H1 (cell line): Measurements from ENCODE around the gene LRRC46. TPM values are rescaled to one million over a fixed set of nuclear protein-coding genes. Genes with fewer than 3 reads are reported as not detected.

Experiments used
- CTCF ChIA-PET: fragments of 300-600 bp; sonication (Branson Sonifier 250); formaldehyde crosslinking; loops from one replicate; lab custom pipeline; 2021; ENCODE audit not compliant: partially characterized antibody; lab: Charles Lee
- POLR2A ChIA-PET: fragments of 300-600 bp; sonication (Branson Sonifier 250); formaldehyde crosslinking; loops from one replicate; lab custom pipeline; 2021; ENCODE audit warnings: inconsistent platforms; ENCODE audit not compliant: partially characterized antibody; lab: Charles Lee
- DNase-seq, 2 experiments: peaks; one replicate each; pipeline versions ENCODE4 v3.0.0 to v3.0.0-alpha.2; 2010 to 2022; ENCODE audit warnings: low spot score in 2 of 2, low read depth in 1 of 2, mixed read lengths in 1 of 2
- FAIRE-seq: peaks from 2 replicates; lab custom pipeline; 2011; peaks lifted over from hg19 to GRCh38; lab: Jason Lieb, UNC
- H2AFZ ChIP-seq: 2 replicates; pipeline ENCODE4 v1.8.1; 2012; ENCODE audit warnings: low read length, inconsistent platforms
- H2AK5ac ChIP-seq: 2 replicates; pipeline ENCODE4 v1.6.1; 2013; ENCODE audit warnings: low read depth, low read length
- H2BK120ac ChIP-seq: replicated peaks from 2 replicates; pipeline ENCODE3; 2013; ENCODE audit warnings: low read depth, low read length, inconsistent platforms
- H2BK12ac ChIP-seq: 2 replicates; pipeline ENCODE4 v1.6.1; 2013; ENCODE audit warnings: low read depth, low read length
- H2BK15ac ChIP-seq: 2 replicates; pipeline ENCODE4 v1.6.1; 2013; ENCODE audit warnings: low read length
- H2BK20ac ChIP-seq: 2 replicates; pipeline ENCODE4 v1.6.1; 2013; ENCODE audit warnings: low read length
- H2BK5ac ChIP-seq: 2 replicates; pipeline ENCODE4 v1.6.1; 2013; ENCODE audit warnings: low read depth, low read length
- H3K14ac ChIP-seq: 2 replicates; pipeline ENCODE4 v1.6.1; 2013; ENCODE audit warnings: inconsistent platforms; ENCODE audit not compliant: insufficient read length
- H3K18ac ChIP-seq: 2 replicates; pipeline ENCODE4 v1.6.1; 2013; ENCODE audit warnings: low read length; ENCODE audit errors: extremely low read depth
- H3K23ac ChIP-seq: 2 replicates; pipeline ENCODE4 v1.6.1; 2013; ENCODE audit warnings: inconsistent platforms; ENCODE audit not compliant: insufficient read length
- H3K23me2 ChIP-seq: 2 replicates; pipeline ENCODE4 v1.6.1; 2013; ENCODE audit warnings: low read depth, low read length
- H3K27ac ChIP-seq: 2 replicates; pipeline ENCODE4 v1.6.1; 2011; ENCODE audit warnings: low read depth, low read length, inconsistent platforms
- H3K27me3 ChIP-seq, 4 experiments: replicated peaks in 1 of 4; 1 replicate in 1 of 4; 2 replicates in 3 of 4; pipeline versions ENCODE4 v1.6.1 to v1.8.1; 2011 to 2013; ENCODE audit warnings: low read length in 3 of 4, mild to moderate bottlenecking in 3 of 4, inconsistent platforms in 2 of 4, mixed read lengths in 2 of 4, moderate library complexity in 1 of 4; ENCODE audit not compliant: control insufficient read depth in 3 of 4, insufficient read depth in 3 of 4; ENCODE audit errors: extremely low read depth in 1 of 4
- H3K36me3 ChIP-seq, 4 experiments: 2 replicates each; pipeline versions ENCODE4 v1.6.1 to v1.8.1; 2011 to 2013; ENCODE audit warnings: mild to moderate bottlenecking in 4 of 4, low read length in 3 of 4, moderate library complexity in 2 of 4, control low read depth in 1 of 4, inconsistent platforms in 1 of 4; ENCODE audit not compliant: insufficient read depth in 4 of 4, control insufficient read depth in 2 of 4
- H3K4ac ChIP-seq: replicated peaks from 2 replicates; pipeline ENCODE3; 2013; ENCODE audit warnings: low read length, low read depth, mixed read lengths, inconsistent platforms; ENCODE audit not compliant: insufficient read length
- H3K4me1 ChIP-seq, 4 experiments: replicated peaks in 1 of 4; 1 replicate in 1 of 4; 2 replicates in 3 of 4; pipeline versions ENCODE4 v1.6.1 to v1.8.1; 2011 to 2013; ENCODE audit warnings: low read length in 3 of 4, inconsistent platforms in 2 of 4, mixed read lengths in 1 of 4; ENCODE audit not compliant: insufficient read depth in 4 of 4, control insufficient read depth in 3 of 4
- H3K4me2 ChIP-seq, 2 experiments: 2 replicates each; pipeline versions ENCODE4 v1.6.1 to v1.8.1; 2011 to 2013; ENCODE audit warnings: low read depth in 2 of 2, low read length in 2 of 2, control low read depth in 1 of 2, inconsistent platforms in 1 of 2, mild to moderate bottlenecking in 1 of 2; ENCODE audit not compliant: insufficient read depth in 1 of 2
- H3K4me3 ChIP-seq, 4 experiments: fragments of 200-600, 300-600 bp in 1 of 4; sonication (generic), shearing (Covaris generic), sonication (Bioruptor Twin) in 1 of 4; 2 replicates each; pipeline versions ENCODE4 v1.5.1 to v1.8.1; 2011 to 2016; ENCODE audit warnings: low read length in 4 of 4, low read depth in 3 of 4, control low read depth in 2 of 4, inconsistent platforms in 2 of 4, mild to moderate bottlenecking in 2 of 4, mixed read lengths in 1 of 4, moderate library complexity in 1 of 4; ENCODE audit not compliant: insufficient read depth in 2 of 4; ENCODE audit errors: extremely low read depth in 1 of 4
- H3K56ac ChIP-seq: replicated peaks from 2 replicates; pipeline ENCODE3; 2013; ENCODE audit warnings: low read depth, mild to moderate bottlenecking, mixed read lengths, low read length, inconsistent platforms; ENCODE audit not compliant: insufficient read length
- H3K79me1 ChIP-seq: 2 replicates; pipeline ENCODE4 v1.6.1; 2013; ENCODE audit warnings: low read depth, low read length, control low read depth
- H3K79me2 ChIP-seq, 2 experiments: 2 replicates each; pipeline versions ENCODE4 v1.6.1 to v1.8.1; 2012 to 2013; ENCODE audit warnings: low read length in 2 of 2, mild to moderate bottlenecking in 2 of 2, inconsistent platforms in 1 of 2; ENCODE audit not compliant: insufficient read depth in 2 of 2, control insufficient read depth in 1 of 2
- H3K9ac ChIP-seq, 4 experiments: replicated peaks in 1 of 4; 1 replicate in 1 of 4; 2 replicates in 3 of 4; pipeline versions ENCODE4 v1.6.1 to v1.8.1; 2011 to 2013; ENCODE audit warnings: low read depth in 3 of 4, low read length in 3 of 4, control low read depth in 2 of 4, mild to moderate bottlenecking in 2 of 4, moderate library complexity in 2 of 4, inconsistent platforms in 1 of 4; ENCODE audit errors: extremely low read depth in 1 of 4
- H3K9me3 ChIP-seq, 2 experiments: 2 replicates each; pipeline versions ENCODE4 v1.6.1 to v1.8.1; 2012 to 2013; ENCODE audit warnings: mild to moderate bottlenecking in 2 of 2, moderate library complexity in 2 of 2, control low read depth in 1 of 2, inconsistent platforms in 1 of 2, low read depth in 1 of 2, low read length in 1 of 2, mixed read lengths in 1 of 2; ENCODE audit not compliant: insufficient read depth in 2 of 2
- H4K20me1 ChIP-seq, 2 experiments: replicated peaks in 1 of 2; 2 replicates each; pipeline versions ENCODE3 to v1.8.1; 2011 to 2013; ENCODE audit warnings: inconsistent platforms in 2 of 2, low read length in 2 of 2, mild to moderate bottlenecking in 1 of 2; ENCODE audit not compliant: insufficient read depth in 2 of 2, control insufficient read depth in 1 of 2
- H4K5ac ChIP-seq: 2 replicates; pipeline ENCODE4 v1.6.1; 2013; ENCODE audit warnings: low read length, low read depth, mixed read lengths, inconsistent platforms; ENCODE audit not compliant: insufficient read length
- H4K8ac ChIP-seq: 2 replicates; pipeline ENCODE4 v1.8.0; 2013; ENCODE audit warnings: mild to moderate bottlenecking, moderate library complexity, low read length, inconsistent platforms; ENCODE audit not compliant: insufficient read depth; ENCODE audit errors: extremely low read depth
- H4K91ac ChIP-seq: replicated peaks from 2 replicates; pipeline ENCODE3; 2013; ENCODE audit warnings: low read length, mixed read lengths, inconsistent platforms; ENCODE audit not compliant: insufficient read length
- CHD2 ChIP-seq: IDR thresholded peaks from 2 replicates; pipeline ENCODE4 v1.6.1; 2012; ENCODE audit warnings: low read length, improper control_type of control experiment
- CREB1 ChIP-seq: IDR thresholded peaks from 2 replicates; pipeline ENCODE4 v1.6.1; 2012; ENCODE audit warnings: inconsistent platforms
- FOSL1 ChIP-seq: IDR thresholded peaks from 2 replicates; pipeline ENCODE4 v1.6.1; 2011; ENCODE audit warnings: mild to moderate bottlenecking, low read depth, low read length, moderate library complexity; ENCODE audit not compliant: insufficient read depth
- HDAC6 ChIP-seq: IDR thresholded peaks from one replicate; pipeline ENCODE4 v1.7.1; 2012; ENCODE audit warnings: low read depth, mild to moderate bottlenecking, inconsistent platforms, low read length, moderate library complexity
- MAX ChIP-seq: IDR thresholded peaks from 2 replicates; pipeline ENCODE4 v1.6.1; 2012; ENCODE audit warnings: inconsistent platforms
- SIN3A ChIP-seq, 2 experiments: IDR thresholded peaks in 1 of 2; conservative IDR thresholded peaks in 1 of 2; 2 replicates each; pipeline ENCODE4 v1.6.1; 2011 to 2012; ENCODE audit warnings: low read length in 2 of 2, improper control_type of control experiment in 1 of 2, low read depth in 1 of 2, mild to moderate bottlenecking in 1 of 2
- SP4 ChIP-seq: IDR thresholded peaks from 2 replicates; pipeline ENCODE4 v1.6.1; 2012; ENCODE audit warnings: low read length, inconsistent platforms
- SUZ12 ChIP-seq: fragments of 200-600 bp; sonication (generic); IDR thresholded peaks from 2 replicates; pipeline ENCODE4 v1.6.1; 2012; ENCODE audit warnings: mild to moderate bottlenecking, inconsistent platforms, low read length, moderate library complexity, mixed read lengths
- TCF12 ChIP-seq: IDR thresholded peaks from 2 replicates; pipeline ENCODE4 v1.6.1; 2011; ENCODE audit warnings: low read depth, mild to moderate bottlenecking, low read length
- ZNF274 ChIP-seq: IDR thresholded peaks from 2 replicates; pipeline ENCODE4 v1.7.0; 2012; ENCODE audit warnings: low read length, borderline replicate concordance; ENCODE audit errors: extremely low read depth
- WGBS, 2 experiments: shearing (Covaris generic) in 1 of 2; methylation state at CpG; one replicate each; pipeline versions ENCODE4 v1.1.6 to v1.1.7; 2013 to 2015; ENCODE audit warnings: low lambda C conversion rate in 2 of 2, mixed read lengths in 2 of 2, inconsistent platforms in 1 of 2, low coverage in 1 of 2, missing lambda C conversion rate in 1 of 2; ENCODE audit not compliant: insufficient replicate concordance in 2 of 2, insufficient coverage in 1 of 2, insufficient read length in 1 of 2; ENCODE audit errors: extremely low coverage in 1 of 2, missing lambda C conversion rate in 1 of 2; 5-methylcytosine and 5-hydroxymethylcytosine counted together
- polyA plus RNA-seq, 7 experiments: library from polyadenylated mRNA; depleted of rRNA in 3 of 7; stranded (reverse) in 5 of 7; unstranded in 2 of 7; fragments of >200 nt in 5 of 7; fragments of 200-250 nt in 2 of 7; gene quantifications; 1 replicate in 5 of 7; 2 replicates in 1 of 7; 4 replicates in 1 of 7; pipeline versions ENCODE4 v1.2.1 to v1.2.3, GENCODE V29; 2011 to 2013; ENCODE audit warnings: missing spikeins in 2 of 7, mixed read lengths in 2 of 7
- total RNA-seq: library from RNA; stranded (reverse); fragmentation: NEBNext Ultra II Directional; extraction: Animal tissue kit (Norgen Biotek cat#: 25700); gene quantifications from 2 replicates; pipeline ENCODE4 v1.2.1, GENCODE V29; 2021
- TF ChIP-seq, protein P1 (sequence below): IDR thresholded peaks from 2 replicates; pipeline ENCODE4 v1.6.1; 2012; ENCODE audit warnings: inconsistent platforms

The LRRC46 gene
- total and polyA plus RNA-seq, 2 of the 8 experiments (the other 6 are each of a cell fraction or from before 2014, with no cell fraction given), result 0.18 TPM; not detected in 1

- Histone ChIP-seq H2AK5ac (no peak overlapping the region), H2BK20ac (no peak overlapping the region), H3K36me3 (no peaks in the 10 kb centered on the region; a peak in 1 of 8 replicates), H4K8ac (no peak overlapping the region), H4K5ac (no peak overlapping the region), H3K56ac (no peak overlapping the region), H3K4me2 (no peak overlapping the region), H3K27ac (no peak overlapping the region), H3K4me1 (no peaks in the 10 kb centered on the region; a peak in 1 of 7 replicates), H3K79me1 (no peaks in the 10 kb centered on the region; the same call in none of the 2 replicates), H3K18ac (no peak overlapping the region), H4K20me1 (peaks cover 0 to 3% of the 10 kb centered on the region in 2 experiments), H2BK120ac (no peak overlapping the region), H3K4ac (no peak overlapping the region), H3K23ac (no peak overlapping the region), H3K9ac (no peak overlapping the region), H3K27me3 (no peaks in the 10 kb centered on the region), H2BK12ac (no peak overlapping the region), H2BK5ac (no peak overlapping the region), H4K91ac (no peak overlapping the region), H3K14ac (no peak overlapping the region), H3K9me3 (no peaks in the 10 kb centered on the region), H3K4me3 (no peak overlapping the region), H2AFZ (no peak overlapping the region), H2BK15ac (no peak overlapping the region), H3K23me2 (no peaks in the 10 kb centered on the region), H3K79me2 (no peaks in the 10 kb centered on the region)
- CTCF ChIA-PET, result interaction anchor here (0.7 to 1.4 kb wide), 5 partner anchors 11 to 72 kb away, joined by 3 to 4 read pairs (median 3); no protein-coding TSS in a partner anchor
- no peak for DNase-seq
- 90% methylated on average over 21 of the region's 21 CpGs; no CpG with 5 or more reads in 1 of the 2 experiments for WGBS, 2 experiments
- POLR2A ChIA-PET, result interaction anchor here (0.5 to 0.8 kb wide), 2 partner anchors 14 to 527 kb away, joined by 3 read pairs; no protein-coding TSS in a partner anchor
- FAIRE-seq, result no peak
- no peak for TF ChIP-seq SIN3A (conservative IDR thresholded peaks at IDR 0.05 in 1 of 2, IDR thresholded peaks at IDR 0.05 in 1 of 2; ENCODE audit: low read depth in 1 of 2, low read length in 2 of 2)
- TF ChIP-seq HDAC6, result no peak
- no peak for TF ChIP-seq FOSL1
- no peak for TF ChIP-seq ZNF274
- no peak for TF ChIP-seq SUZ12
- TF ChIP-seq TCF12, result no peak
- TF ChIP-seq CREB1, result no peak
- no peak for TF ChIP-seq SP4
- no peak for TF ChIP-seq CHD2
- TF ChIP-seq, protein P1, sequence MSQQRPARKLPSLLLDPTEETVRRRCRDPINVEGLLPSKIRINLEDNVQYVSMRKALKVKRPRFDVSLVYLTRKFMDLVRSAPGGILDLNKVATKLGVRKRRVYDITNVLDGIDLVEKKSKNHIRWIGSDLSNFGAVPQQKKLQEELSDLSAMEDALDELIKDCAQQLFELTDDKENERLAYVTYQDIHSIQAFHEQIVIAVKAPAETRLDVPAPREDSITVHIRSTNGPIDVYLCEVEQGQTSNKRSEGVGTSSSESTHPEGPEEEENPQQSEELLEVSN, result no peak
- no peak for TF ChIP-seq MAX
Measured at GRCh38 chr17:47815106-47815918, 16.2 kb upstream of the LRRC46 start.
